Measurements from ENCODE around the gene OR52E2. TPM values are rescaled to one million over a fixed set of nuclear protein-coding genes. Genes with fewer than 3 reads are reported as not detected.

OR52E2 gene
- total RNA-seq, 1 donor from 2014 or later: not detected

- no peak for DNase-seq (ENCODE audit: low read depth)
Measured at GRCh38 chr11:5013012-5013411, 46.4 kb downstream of the OR52E2 start.

GRCh38 chr11:5011254-5011653 is 48.2 kb downstream of the OR52E2 start:
- no peak for DNase-seq (ENCODE audit: low read depth)

Other genes with a start within 250 kb of the OR52E2 start
- gene OR51F2, start 238.3 kb downstream of the OR52E2 start, total RNA-seq: not detected in 2 replicates
- not detected in 2 replicates for gene OR51S1, start 210.4 kb downstream of the OR52E2 start, total RNA-seq
- gene OR51T1, start 177.7 kb downstream of the OR52E2 start, total RNA-seq: not detected in 2 replicates
- not detected in 2 replicates for gene OR51A7, start 155.8 kb downstream of the OR52E2 start, total RNA-seq
- not detected in 2 replicates for gene OR51G2, start 140.3 kb downstream of the OR52E2 start, total RNA-seq
- not detected in 2 replicates for gene OR51G1, start 135.3 kb downstream of the OR52E2 start, total RNA-seq
- not detected in 2 replicates for gene OR51A4, start 112.0 kb downstream of the OR52E2 start, total RNA-seq
- not detected in 2 replicates for gene OR51A2, start 103.9 kb downstream of the OR52E2 start, total RNA-seq
- not detected in 2 replicates for gene OR51L1, start 64.8 kb downstream of the OR52E2 start, total RNA-seq
- not detected in 2 replicates for gene OR52J3, start 13.1 kb downstream of the OR52E2 start, total RNA-seq
- gene OR52E1, start 9.9 kb upstream of the OR52E2 start, total RNA-seq: not detected in 2 replicates
- not detected in 2 replicates for gene OR52A5, start 78.7 kb upstream of the OR52E2 start, total RNA-seq
- not detected in 2 replicates for gene OR52A1, start 95.1 kb upstream of the OR52E2 start, total RNA-seq
- not detected in 2 replicates for gene OR51V1, start 141.1 kb upstream of the OR52E2 start, total RNA-seq
- gene HBB, start 167.4 kb upstream of the OR52E2 start, total RNA-seq: not detected in 2 replicates
- gene HBD, start 174.9 kb upstream of the OR52E2 start, total RNA-seq: not detected in 2 replicates
- not detected in 2 replicates for gene HBG1, start 190.2 kb upstream of the OR52E2 start, total RNA-seq
- not detected in 2 replicates for gene HBG2, start 195.2 kb upstream of the OR52E2 start, total RNA-seq
- gene HBE1, start 210.3 kb upstream of the OR52E2 start, total RNA-seq: not detected in 2 replicates
- not detected in 2 replicates for gene OR51B4, start 242.3 kb upstream of the OR52E2 start, total RNA-seq

Data from myocyte (in vitro differentiated cells).